ENCODE measurements around the gene P4HTM. TPM values are rescaled to one million over a fixed set of nuclear protein-coding genes. Genes with fewer than 3 reads are reported as not detected.

P4HTM gene
- total RNA-seq, 1 donor from 2014 or later, result 26.3 TPM

DNA sequence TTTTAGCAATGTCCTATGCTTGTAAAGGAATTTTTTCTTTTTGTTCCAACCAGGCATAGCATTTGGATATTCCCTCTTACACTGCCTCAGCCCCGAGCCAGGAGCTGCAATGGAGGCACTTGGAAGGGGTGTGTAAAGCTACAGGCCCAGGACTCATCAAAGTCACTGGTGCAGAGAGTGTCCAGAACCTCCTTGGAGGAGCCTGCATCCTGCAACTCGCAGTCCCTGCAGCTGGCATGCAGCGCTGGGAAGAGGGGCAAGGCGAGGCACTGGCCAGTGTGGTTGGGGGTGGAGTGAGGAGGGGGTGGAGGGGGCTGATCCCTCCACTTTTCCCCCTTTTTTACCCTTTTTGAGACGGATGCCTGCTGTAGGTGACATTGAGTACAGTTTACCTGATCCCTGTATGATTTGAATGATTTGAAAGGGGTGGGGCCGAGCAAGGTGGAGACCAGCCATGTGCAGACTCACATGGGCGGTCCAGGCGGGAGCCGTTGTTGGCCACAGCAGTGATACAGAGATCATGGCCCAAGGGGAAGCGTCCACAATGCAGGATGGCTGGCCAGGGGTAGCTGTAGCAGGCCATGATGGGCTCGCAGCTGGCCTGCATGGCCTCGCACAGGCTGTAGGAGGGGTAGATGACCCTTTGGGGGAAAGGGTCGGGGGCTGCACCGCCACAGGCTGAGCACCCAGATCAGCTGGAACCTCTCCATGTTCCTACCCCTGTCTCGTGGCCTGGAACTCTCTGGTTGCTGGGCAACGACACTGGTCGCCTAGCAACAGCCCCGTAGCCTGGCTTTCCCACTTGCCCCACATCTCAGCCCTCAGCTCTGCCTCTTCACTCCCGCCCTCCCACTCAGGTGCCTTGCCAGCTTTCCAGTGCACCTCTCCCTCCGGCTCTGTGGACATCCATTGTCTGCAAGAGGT lies 7.9 kb downstream of the P4HTM start:
- TF ChIP-seq, protein P1, sequence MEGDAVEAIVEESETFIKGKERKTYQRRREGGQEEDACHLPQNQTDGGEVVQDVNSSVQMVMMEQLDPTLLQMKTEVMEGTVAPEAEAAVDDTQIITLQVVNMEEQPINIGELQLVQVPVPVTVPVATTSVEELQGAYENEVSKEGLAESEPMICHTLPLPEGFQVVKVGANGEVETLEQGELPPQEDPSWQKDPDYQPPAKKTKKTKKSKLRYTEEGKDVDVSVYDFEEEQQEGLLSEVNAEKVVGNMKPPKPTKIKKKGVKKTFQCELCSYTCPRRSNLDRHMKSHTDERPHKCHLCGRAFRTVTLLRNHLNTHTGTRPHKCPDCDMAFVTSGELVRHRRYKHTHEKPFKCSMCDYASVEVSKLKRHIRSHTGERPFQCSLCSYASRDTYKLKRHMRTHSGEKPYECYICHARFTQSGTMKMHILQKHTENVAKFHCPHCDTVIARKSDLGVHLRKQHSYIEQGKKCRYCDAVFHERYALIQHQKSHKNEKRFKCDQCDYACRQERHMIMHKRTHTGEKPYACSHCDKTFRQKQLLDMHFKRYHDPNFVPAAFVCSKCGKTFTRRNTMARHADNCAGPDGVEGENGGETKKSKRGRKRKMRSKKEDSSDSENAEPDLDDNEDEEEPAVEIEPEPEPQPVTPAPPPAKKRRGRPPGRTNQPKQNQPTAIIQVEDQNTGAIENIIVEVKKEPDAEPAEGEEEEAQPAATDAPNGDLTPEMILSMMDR (IDR thresholded peaks at IDR 0.05), result no peak
- H3K36me3 Mint-ChIP-seq (ENCODE audit: low read depth), result peaks cover 3% of the 10 kb centered on the region
- H3K4me3 Mint-ChIP-seq (ENCODE audit: unreplicated experiment), result no peak overlapping the region
- no peaks in the 10 kb centered on the region for H3K4me1 Mint-ChIP-seq (ENCODE audit: low read depth)
- H3K27ac Mint-ChIP-seq (ENCODE audit: unreplicated experiment), result no peak overlapping the region
- no peaks in the 10 kb centered on the region for H3K27me3 Mint-ChIP-seq (ENCODE audit: low read depth)
- no peak for DNase-seq (ENCODE audit: low spot score)
- no peaks in the 10 kb centered on the region for H3K9me3 Mint-ChIP-seq (ENCODE audit: low read depth)

DNA sequence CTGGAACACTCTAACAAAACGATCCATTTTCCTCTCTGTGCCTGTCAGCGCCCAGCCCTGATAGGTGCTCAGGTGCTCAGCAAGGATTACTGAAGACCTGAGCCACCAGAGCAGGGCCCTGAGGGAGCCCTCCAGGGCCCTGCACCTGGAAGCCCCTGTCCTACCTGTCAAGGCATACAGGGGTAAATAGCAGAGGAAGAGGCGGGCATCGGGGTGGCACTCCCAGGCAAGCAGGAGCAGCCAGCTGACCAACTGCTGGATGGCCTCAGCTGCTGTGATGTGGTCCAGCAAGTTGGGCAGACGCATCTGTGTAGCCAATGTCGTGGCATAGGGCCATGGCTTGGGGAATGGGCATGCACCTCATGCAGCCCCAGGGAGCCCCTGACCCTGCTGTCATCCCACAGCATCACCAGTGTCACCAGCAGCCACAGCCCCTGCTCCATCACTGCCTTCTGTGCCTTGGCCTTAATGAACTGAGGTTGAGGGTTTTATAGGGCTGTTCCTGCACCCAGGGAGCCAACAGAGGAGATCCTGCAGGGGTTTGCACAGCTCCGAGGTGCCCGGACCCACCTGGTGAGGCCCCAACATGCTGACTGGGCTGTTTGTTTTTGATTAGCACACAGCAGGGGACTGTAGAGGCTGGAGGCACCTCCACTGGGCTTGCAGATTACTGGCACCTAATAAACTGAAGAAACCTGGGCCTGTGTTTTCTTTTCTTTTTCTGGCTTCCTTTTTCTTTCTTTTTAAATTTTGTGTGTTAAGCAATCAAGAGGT lies 9.2 kb downstream of the P4HTM start:
- DNase-seq (ENCODE audit: low spot score), result no peak
- H3K36me3 Mint-ChIP-seq (ENCODE audit: low read depth), result peaks cover 3% of the 10 kb centered on the region
- H3K27me3 Mint-ChIP-seq (ENCODE audit: low read depth), result no peaks in the 10 kb centered on the region
- no peaks in the 10 kb centered on the region for H3K4me1 Mint-ChIP-seq (ENCODE audit: low read depth)
- TF ChIP-seq, protein P1 (IDR thresholded peaks at IDR 0.05), result no peak
- no peak overlapping the region for H3K27ac Mint-ChIP-seq (ENCODE audit: unreplicated experiment)
- no peaks in the 10 kb centered on the region for H3K9me3 Mint-ChIP-seq (ENCODE audit: low read depth)
- no peak overlapping the region for H3K4me3 Mint-ChIP-seq (ENCODE audit: unreplicated experiment)

DNA sequence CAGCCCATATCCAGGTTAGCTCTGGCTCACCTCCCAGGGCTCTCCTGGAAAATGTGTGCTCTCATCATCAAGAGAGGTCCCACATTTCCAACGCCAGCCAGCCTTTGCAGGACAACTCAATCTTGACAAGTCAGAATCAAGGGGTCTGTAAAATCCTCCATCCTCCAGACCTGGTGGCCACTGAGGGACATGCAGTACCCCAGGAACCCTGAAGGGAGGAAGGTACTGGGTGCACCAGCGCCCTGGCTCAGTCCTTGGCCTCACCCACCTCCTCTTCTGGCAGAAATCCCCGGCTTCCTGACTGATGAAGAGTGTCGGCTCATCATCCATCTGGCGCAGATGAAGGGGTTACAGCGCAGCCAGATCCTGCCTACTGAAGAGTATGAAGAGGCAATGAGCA lies 11.1 kb downstream of the P4HTM start:
- Mint-ChIP-seq H3K4me3 (ENCODE audit: unreplicated experiment) (no peak overlapping the region), H3K36me3 (ENCODE audit: low read depth) (peaks cover 2% of the 10 kb centered on the region), H3K27ac (ENCODE audit: unreplicated experiment) (no peak overlapping the region), H3K4me1 (ENCODE audit: low read depth) (peaks cover under 1% of the 10 kb centered on the region), H3K27me3 (ENCODE audit: low read depth) (no peaks in the 10 kb centered on the region), H3K9me3 (ENCODE audit: low read depth) (no peaks in the 10 kb centered on the region)
- DNase-seq (ENCODE audit: low spot score), result no peak
- TF ChIP-seq, protein P1 (IDR thresholded peaks at IDR 0.05), result no peak

DNA sequence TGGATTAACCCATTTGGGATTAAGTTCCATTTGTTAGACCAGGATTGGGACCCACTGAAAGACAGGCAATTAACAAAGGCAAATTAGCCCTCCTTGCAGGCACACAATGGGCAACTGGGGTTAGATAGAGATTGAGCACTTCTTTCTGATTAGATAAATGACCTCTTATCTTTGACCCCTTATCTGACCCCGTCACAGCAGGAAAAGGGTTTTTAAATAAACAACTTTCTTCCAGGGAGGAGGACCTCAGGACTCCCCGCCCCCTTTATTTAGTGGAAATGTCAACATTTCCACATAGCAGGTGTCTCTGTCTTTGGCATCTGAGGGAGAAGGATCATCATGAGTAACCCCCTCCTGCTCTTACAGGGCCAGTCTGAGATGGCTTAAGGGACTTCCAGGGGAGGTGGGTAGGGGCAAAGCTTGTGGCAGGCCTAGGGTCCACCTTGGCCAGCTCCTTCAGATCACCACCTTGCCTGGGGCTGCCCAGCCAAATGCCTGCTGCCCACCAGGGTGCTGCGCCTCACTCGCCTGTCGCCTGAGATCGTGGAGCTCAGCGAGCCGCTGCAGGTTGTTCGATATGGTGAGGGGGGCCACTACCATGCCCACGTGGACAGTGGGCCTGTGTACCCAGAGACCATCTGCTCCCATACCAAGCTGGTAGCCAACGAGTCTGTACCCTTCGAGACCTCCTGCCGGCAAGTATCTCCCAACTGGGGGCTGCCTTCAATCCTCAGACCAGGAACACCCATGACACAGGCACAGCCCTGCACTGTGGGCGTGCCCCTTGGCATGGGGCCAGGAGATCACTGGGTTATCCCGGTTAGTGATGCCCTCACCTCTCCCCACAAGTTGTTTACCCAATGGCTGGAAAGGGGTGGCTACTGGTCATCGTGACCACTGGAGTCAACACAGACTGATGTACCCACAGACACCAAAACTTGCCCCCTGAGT lies 14.6 kb downstream of the P4HTM start:
- TF ChIP-seq, protein P1 (IDR thresholded peaks at IDR 0.05), result no peak
- H3K36me3 Mint-ChIP-seq (ENCODE audit: low read depth), result peaks cover 7% of the 10 kb centered on the region
- H3K4me3 Mint-ChIP-seq (ENCODE audit: unreplicated experiment), result no peak overlapping the region
- H3K27ac Mint-ChIP-seq (ENCODE audit: unreplicated experiment), result no peak overlapping the region
- H3K4me1 Mint-ChIP-seq (ENCODE audit: low read depth), result peaks cover 27% of the 10 kb centered on the region
- no peaks in the 10 kb centered on the region for H3K9me3 Mint-ChIP-seq (ENCODE audit: low read depth)
- DNase-seq (ENCODE audit: low spot score), result no peak
- no peaks in the 10 kb centered on the region for H3K27me3 Mint-ChIP-seq (ENCODE audit: low read depth)
